ENCODE results near the gene HOXC9.

DNA sequence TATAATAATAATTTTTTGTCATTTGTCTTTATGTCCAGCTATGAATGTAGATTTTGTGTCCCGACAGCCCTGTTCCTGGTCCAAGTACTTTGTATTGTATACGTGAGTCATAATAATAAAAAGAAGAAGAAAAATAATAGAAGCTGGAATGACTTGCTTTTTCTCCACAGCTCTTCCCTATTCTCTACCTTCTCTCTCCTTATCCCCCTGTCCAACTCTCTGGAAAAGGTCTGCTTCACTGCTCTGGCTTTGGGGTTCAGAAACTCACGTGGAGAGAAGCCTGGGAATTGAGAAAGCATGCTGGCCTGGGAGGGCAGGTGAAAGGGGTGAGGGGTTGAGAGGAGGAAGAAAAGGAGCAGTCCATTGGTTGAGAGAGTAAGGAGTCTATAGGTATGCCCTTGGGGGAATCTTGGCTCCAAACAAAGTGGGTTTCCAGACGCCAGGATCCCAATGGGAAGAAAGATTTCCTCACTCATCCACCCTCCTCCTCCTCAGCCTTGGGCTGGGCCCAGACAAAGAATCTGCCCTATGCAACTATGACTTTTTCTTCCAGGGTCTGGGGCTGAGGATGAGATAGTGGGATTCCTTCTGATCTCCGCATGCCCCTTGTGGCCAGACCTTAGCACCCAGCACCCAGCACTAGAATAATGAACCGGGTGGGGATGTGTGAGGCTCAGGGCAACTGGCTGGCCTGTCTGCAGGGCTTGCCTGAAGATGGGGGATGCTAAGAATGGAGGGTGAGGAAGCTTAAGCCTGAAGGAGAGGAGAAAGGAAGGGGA, 12.9 kb downstream of the HOXC9 start:
- no peak for TF ChIP-seq PHF8 (conservative IDR thresholded peaks at IDR 0.05; ENCODE audit: low read depth, low read length)
- TF ChIP-seq RAD21 (IDR thresholded peaks at IDR 0.05 in 1 of 2, conservative IDR thresholded peaks at IDR 0.05 in 1 of 2; ENCODE audit: low read depth in 2 of 2, low read length in 2 of 2): no peak
- TF ChIP-seq, protein P1, sequence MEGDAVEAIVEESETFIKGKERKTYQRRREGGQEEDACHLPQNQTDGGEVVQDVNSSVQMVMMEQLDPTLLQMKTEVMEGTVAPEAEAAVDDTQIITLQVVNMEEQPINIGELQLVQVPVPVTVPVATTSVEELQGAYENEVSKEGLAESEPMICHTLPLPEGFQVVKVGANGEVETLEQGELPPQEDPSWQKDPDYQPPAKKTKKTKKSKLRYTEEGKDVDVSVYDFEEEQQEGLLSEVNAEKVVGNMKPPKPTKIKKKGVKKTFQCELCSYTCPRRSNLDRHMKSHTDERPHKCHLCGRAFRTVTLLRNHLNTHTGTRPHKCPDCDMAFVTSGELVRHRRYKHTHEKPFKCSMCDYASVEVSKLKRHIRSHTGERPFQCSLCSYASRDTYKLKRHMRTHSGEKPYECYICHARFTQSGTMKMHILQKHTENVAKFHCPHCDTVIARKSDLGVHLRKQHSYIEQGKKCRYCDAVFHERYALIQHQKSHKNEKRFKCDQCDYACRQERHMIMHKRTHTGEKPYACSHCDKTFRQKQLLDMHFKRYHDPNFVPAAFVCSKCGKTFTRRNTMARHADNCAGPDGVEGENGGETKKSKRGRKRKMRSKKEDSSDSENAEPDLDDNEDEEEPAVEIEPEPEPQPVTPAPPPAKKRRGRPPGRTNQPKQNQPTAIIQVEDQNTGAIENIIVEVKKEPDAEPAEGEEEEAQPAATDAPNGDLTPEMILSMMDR (IDR thresholded peaks at IDR 0.05; ENCODE audit: control extremely low read depth in 1 of 3, insufficient read depth in 1 of 3, low read depth in 1 of 3, low read length in 3 of 3): peak in 1 of 3 experiments; percentile 8; a peak in 1 of 4 replicates
- TF ChIP-seq, protein P2, sequence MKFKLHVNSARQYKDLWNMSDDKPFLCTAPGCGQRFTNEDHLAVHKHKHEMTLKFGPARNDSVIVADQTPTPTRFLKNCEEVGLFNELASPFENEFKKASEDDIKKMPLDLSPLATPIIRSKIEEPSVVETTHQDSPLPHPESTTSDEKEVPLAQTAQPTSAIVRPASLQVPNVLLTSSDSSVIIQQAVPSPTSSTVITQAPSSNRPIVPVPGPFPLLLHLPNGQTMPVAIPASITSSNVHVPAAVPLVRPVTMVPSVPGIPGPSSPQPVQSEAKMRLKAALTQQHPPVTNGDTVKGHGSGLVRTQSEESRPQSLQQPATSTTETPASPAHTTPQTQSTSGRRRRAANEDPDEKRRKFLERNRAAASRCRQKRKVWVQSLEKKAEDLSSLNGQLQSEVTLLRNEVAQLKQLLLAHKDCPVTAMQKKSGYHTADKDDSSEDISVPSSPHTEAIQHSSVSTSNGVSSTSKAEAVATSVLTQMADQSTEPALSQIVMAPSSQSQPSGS (IDR thresholded peaks at IDR 0.05; ENCODE audit: low read length): no peak
- no peak for TF ChIP-seq EP300 (IDR thresholded peaks at IDR 0.05; ENCODE audit: borderline replicate concordance in 1 of 2, low read depth in 2 of 2, low read length in 2 of 2)
- no peak for TF ChIP-seq CREB1 (IDR thresholded peaks at IDR 0.05)
- TF ChIP-seq ZNF274 (IDR thresholded peaks at IDR 0.05; ENCODE audit: borderline replicate concordance, extremely low read depth, low read length): no peak
- no peak for TF ChIP-seq POLR2AphosphoS5 (IDR thresholded peaks at IDR 0.05; ENCODE audit: low read depth, low read length)
- no peak for TF ChIP-seq YY1 (IDR thresholded peaks at IDR 0.05; ENCODE audit: low read depth, low read length)
